Activated T-cell treated with anti-CD3 and anti-CD28 coated beads, Interleukin-2, amount 50 U/mL, for 72 hours (primary cell): Measurements from ENCODE around the gene MNAT1. TPM values are rescaled to one million over a fixed set of nuclear protein-coding genes. Genes with fewer than 3 reads are reported as not detected.
"Not testable (repeated sequence)": the region's sequence is repeated elsewhere in the genome, so short reads cannot be mapped to it uniquely, and the experiment has no call there.

Experiments
- ATAC-seq, 2 donors: fragments of 150-1000 bp; cut with Tn5 transposase; replicated peaks in 1 of 2; 2 replicates each; pipeline ENCODE4 v1.10.0; 2021; ENCODE audit warnings: moderate library complexity in 2 of 2, mild to moderate bottlenecking in 1 of 2
- DNase-seq, 2 donors: peaks; one replicate each; pipeline ENCODE4 v3.0.0; 2021 to 2022; ENCODE audit warnings: mixed read lengths in 1 of 2
- H3K27ac Mint-ChIP-seq: one replicate; pipeline ENCODE4 v1.8.0; 2022; ENCODE audit warnings: mild to moderate bottlenecking, moderate library complexity, mixed read lengths
- H3K27me3 Mint-ChIP-seq: one replicate; pipeline ENCODE4 v1.8.0; 2022; ENCODE audit warnings: low read depth, mixed read lengths
- H3K36me3 Mint-ChIP-seq, 2 donors: one replicate each; pipeline ENCODE4 v1.8.0; 2022; ENCODE audit warnings: mixed read lengths in 2 of 2, mild to moderate bottlenecking in 1 of 2; ENCODE audit not compliant: insufficient read depth in 2 of 2
- H3K4me1 Mint-ChIP-seq: one replicate; pipeline ENCODE4 v1.8.0; 2022; ENCODE audit warnings: low read depth, mixed read lengths
- H3K4me3 Mint-ChIP-seq, 2 donors: one replicate each; pipeline ENCODE4 v1.8.0; 2022; ENCODE audit warnings: mild to moderate bottlenecking in 2 of 2, mixed read lengths in 2 of 2, moderate library complexity in 2 of 2
- H3K9me3 Mint-ChIP-seq, 2 donors: one replicate each; pipeline ENCODE4 v1.8.0; 2022; ENCODE audit warnings: mixed read lengths in 2 of 2
- total RNA-seq, 2 donors: library from RNA; stranded (reverse); gene quantifications; one replicate each; pipeline ENCODE4 v1.2.3, GENCODE V29; 2022

Gene MNAT1
- total RNA-seq, 2 donors from 2014 or later, result 45.4 to 51.3 TPM

- Mint-ChIP-seq H3K9me3 (peaks cover 0 to 2% of the 10 kb centered on the region in 2 donors), H3K27me3 (no peaks in the 10 kb centered on the region), H3K27ac (no peak overlapping the region)
Observed at GRCh38 chr14:60840313-60840712, 105.8 kb downstream of the MNAT1 start.

GRCh38 chr14:60845523-60845922 is 111.0 kb downstream of the MNAT1 start:
- no peak for DNase-seq
- peaks cover 4 to 12% of the 10 kb centered on the region in 2 donors for H3K9me3 Mint-ChIP-seq
- peaks cover 10 to 22% of the 10 kb centered on the region in 2 donors for H3K36me3 Mint-ChIP-seq
- H3K27ac Mint-ChIP-seq, result no peak overlapping the region
- no peak overlapping the region for H3K4me3 Mint-ChIP-seq
- ATAC-seq, result no peak
- H3K4me1 Mint-ChIP-seq, result peaks cover 9% of the 10 kb centered on the region
- no peaks in the 10 kb centered on the region for H3K27me3 Mint-ChIP-seq

More at GRCh38 chr14:60840313-60840712, 105.8 kb downstream of the MNAT1 start:
- Mint-ChIP-seq H3K4me1 (no peaks in the 10 kb centered on the region), H3K36me3 (peaks cover 9 to 11% of the 10 kb centered on the region in 2 donors), H3K4me3 (no peak overlapping the region)
- DNase-seq, result no peak
- ATAC-seq, result no peak

GRCh38 chr14:60848066-60848465 is 113.5 kb downstream of the MNAT1 start:
- H3K36me3 Mint-ChIP-seq, result peaks cover 19 to 31% of the 10 kb centered on the region in 2 donors
- no peaks in the 10 kb centered on the region for H3K27me3 Mint-ChIP-seq
- peaks cover 11 to 17% of the 10 kb centered on the region in 2 donors for H3K9me3 Mint-ChIP-seq
- ATAC-seq (no peak), DNase-seq (no peak)
- no peak overlapping the region for H3K4me3 Mint-ChIP-seq
- H3K4me1 Mint-ChIP-seq, result peaks cover 9% of the 10 kb centered on the region
- no peak overlapping the region for H3K27ac Mint-ChIP-seq

GRCh38 chr14:60851692-60852091 is 117.1 kb downstream of the MNAT1 start:
- not testable (repeated sequence) for DNase-seq, ATAC-seq, H3K27ac Mint-ChIP-seq, H3K27me3 Mint-ChIP-seq, H3K4me3 Mint-ChIP-seq
- peaks cover 10 to 14% of the 10 kb centered on the region in 2 donors for H3K9me3 Mint-ChIP-seq
- H3K36me3 Mint-ChIP-seq, result peaks cover 25 to 26% of the 10 kb centered on the region in 2 donors
- peaks cover 12% of the 10 kb centered on the region for H3K4me1 Mint-ChIP-seq

GRCh38 chr14:60856111-60856510 is 121.5 kb downstream of the MNAT1 start:
- H3K4me3 Mint-ChIP-seq, result peak overlapping the region in 1 of 2 donors; percentile 5
- peak overlapping the region; percentile 40 for H3K27ac Mint-ChIP-seq
- H3K36me3 Mint-ChIP-seq, result peaks cover 15 to 21% of the 10 kb centered on the region in 2 donors
- DNase-seq, result no peak
- ATAC-seq, result peak; percentile 75 to 78
- no peaks in the 10 kb centered on the region for H3K27me3 Mint-ChIP-seq
- H3K4me1 Mint-ChIP-seq, result peaks cover 29% of the 10 kb centered on the region
- H3K9me3 Mint-ChIP-seq, result peaks cover 10 to 12% of the 10 kb centered on the region in 2 donors

- Mint-ChIP-seq H3K27me3 (no peaks in the 10 kb centered on the region), H3K27ac (peak overlapping the region; percentile 42), H3K9me3 (peaks cover 2 to 5% of the 10 kb centered on the region in 2 donors), H3K4me1 (peaks cover 29% of the 10 kb centered on the region), H3K4me3 (peak overlapping the region in 1 of 2 donors; percentile 27), H3K36me3 (peaks cover 5 to 8% of the 10 kb centered on the region in 2 donors)
- DNase-seq, result no peak
- peak; percentile 87 to 88 for ATAC-seq
Observed at GRCh38 chr14:60859525-60859924, 125.0 kb downstream of the MNAT1 start.

GRCh38 chr14:60861545-60862140 is 127.1 kb downstream of the MNAT1 start:
- H3K9me3 Mint-ChIP-seq, result peaks cover 2 to 5% of the 10 kb centered on the region in 2 donors
- H3K27me3 Mint-ChIP-seq, result peaks cover 8% of the 10 kb centered on the region
- peaks cover 17% of the 10 kb centered on the region for H3K4me1 Mint-ChIP-seq
- ATAC-seq (no peak), DNase-seq (no peak)
- peaks cover 5% of the 10 kb centered on the region in 2 donors for H3K36me3 Mint-ChIP-seq
- H3K4me3 Mint-ChIP-seq, result no peak overlapping the region
- H3K27ac Mint-ChIP-seq, result no peak overlapping the region

- ATAC-seq (no peak), DNase-seq (no peak)
- no peak overlapping the region for H3K27ac Mint-ChIP-seq
- H3K4me3 Mint-ChIP-seq, result no peak overlapping the region
- H3K4me1 Mint-ChIP-seq, result peaks cover 22% of the 10 kb centered on the region
- peaks cover 2 to 4% of the 10 kb centered on the region in 2 donors for H3K9me3 Mint-ChIP-seq
- peaks cover 3% of the 10 kb centered on the region in 2 donors for H3K36me3 Mint-ChIP-seq
- H3K27me3 Mint-ChIP-seq, result peaks cover 8% of the 10 kb centered on the region
Observed at GRCh38 chr14:60862283-60862682, 127.7 kb downstream of the MNAT1 start.

GRCh38 chr14:60863249-60863648 is 128.7 kb downstream of the MNAT1 start:
- DNase-seq (no peak), ATAC-seq (no peak)
- H3K4me3 Mint-ChIP-seq, result no peak overlapping the region
- H3K27ac Mint-ChIP-seq, result no peak overlapping the region
- no peaks in the 10 kb centered on the region for H3K36me3 Mint-ChIP-seq
- peaks cover 31% of the 10 kb centered on the region for H3K4me1 Mint-ChIP-seq
- peaks cover 8% of the 10 kb centered on the region for H3K27me3 Mint-ChIP-seq
- no peaks in the 10 kb centered on the region for H3K9me3 Mint-ChIP-seq

- DNase-seq, result no peak
Observed at GRCh38 chr14:60865378-60866127, 131.0 kb downstream of the MNAT1 start.

GRCh38 chr14:60867503-60868172 is 133.1 kb downstream of the MNAT1 start:
- peak overlapping the region; percentile 60 for H3K27ac Mint-ChIP-seq
- H3K4me1 Mint-ChIP-seq, result peaks cover 14% of the 10 kb centered on the region
- DNase-seq, result no peak
- peaks cover 0 to 2% of the 10 kb centered on the region in 2 donors for H3K36me3 Mint-ChIP-seq
- no peaks in the 10 kb centered on the region for H3K9me3 Mint-ChIP-seq
- ATAC-seq, result peak; percentile 90 to 96
- peak overlapping the region in 1 of 2 donors; percentile 25 for H3K4me3 Mint-ChIP-seq
- peaks cover 8% of the 10 kb centered on the region for H3K27me3 Mint-ChIP-seq

More at GRCh38 chr14:60865378-60866127, 131.0 kb downstream of the MNAT1 start:
- no peak overlapping the region for H3K4me3 Mint-ChIP-seq
- no peak overlapping the region for H3K27ac Mint-ChIP-seq
- ATAC-seq, result no peak
- H3K4me1 Mint-ChIP-seq, result peaks cover 14% of the 10 kb centered on the region
- no peaks in the 10 kb centered on the region for H3K36me3 Mint-ChIP-seq
- H3K9me3 Mint-ChIP-seq, result no peaks in the 10 kb centered on the region
- peaks cover 8% of the 10 kb centered on the region for H3K27me3 Mint-ChIP-seq

- no peak overlapping the region for H3K4me3 Mint-ChIP-seq
- peaks cover 5 to 8% of the 10 kb centered on the region in 2 donors for H3K9me3 Mint-ChIP-seq
- no peak overlapping the region for H3K27ac Mint-ChIP-seq
- ATAC-seq (no peak), DNase-seq (no peak)
- no peaks in the 10 kb centered on the region for H3K27me3 Mint-ChIP-seq
- H3K4me1 Mint-ChIP-seq, result peaks cover 10% of the 10 kb centered on the region
- H3K36me3 Mint-ChIP-seq, result peaks cover 11 to 16% of the 10 kb centered on the region in 2 donors
Observed at GRCh38 chr14:60878121-60878520, 143.6 kb downstream of the MNAT1 start.

- Mint-ChIP-seq H3K4me1 (peaks cover 10% of the 10 kb centered on the region), H3K27me3 (no peaks in the 10 kb centered on the region), H3K36me3 (peaks cover 12 to 19% of the 10 kb centered on the region in 2 donors), H3K9me3 (peaks cover 6 to 10% of the 10 kb centered on the region in 2 donors), H3K27ac (no peak overlapping the region), H3K4me3 (no peak overlapping the region)
- peak; percentile 80 to 87 for ATAC-seq
- DNase-seq, result no peak
Observed at GRCh38 chr14:60878536-60878935, 144.0 kb downstream of the MNAT1 start.
